Measurements from ENCODE around the gene POU2AF3. TPM values are rescaled to one million over a fixed set of nuclear protein-coding genes. Genes with fewer than 3 reads are reported as not detected.
"Not testable (repeated sequence)": the region's sequence is repeated elsewhere in the genome, so short reads cannot be mapped to it uniquely, and the experiment has no call there.

POU2AF3 gene
- total RNA-seq, 1 experiment from 2014 or later = not detected

- CTCF ChIA-PET = interaction anchor here (0.6 to 9.6 kb wide), 31 partner anchors 8 to 1157 kb away, joined by 3 to 233 read pairs (median 4); no protein-coding TSS in a partner anchor
- POLR2A ChIA-PET = interaction anchor here (1.0 to 2.0 kb wide), 4 partner anchors 141 to 164 kb away, joined by 3 to 7 read pairs (median 4); no protein-coding TSS in a partner anchor
- intact Hi-C loops (cut with micrococcal nuclease) = loop anchor here (1.0 to 10.0 kb wide), 4 partner anchors 141 to 282 kb away; no protein-coding TSS in a partner anchor
- no peaks in the 10 kb centered on the region for H3K4me1 Mint-ChIP-seq (ENCODE audit: insufficient read depth, unreplicated experiment)
- H3K27me3 Mint-ChIP-seq (ENCODE audit: insufficient read depth, unreplicated experiment) = peaks cover 42% of the 10 kb centered on the region
- no peak overlapping the region for H3K27ac Mint-ChIP-seq (ENCODE audit: low read depth, unreplicated experiment)
- TF ChIP-seq CTCF (IDR thresholded peaks at IDR 0.05; ENCODE audit: unreplicated experiment) = no peak
- BruUV-seq (replicated peaks) = no TSS peak
- no peaks in the 10 kb centered on the region for H3K36me3 Mint-ChIP-seq (ENCODE audit: insufficient read depth, unreplicated experiment)
- DNase-seq (ENCODE audit: unreplicated experiment) = no peak
- no peaks in the 10 kb centered on the region for H3K9me3 Mint-ChIP-seq (ENCODE audit: unreplicated experiment)
- H3K4me3 Mint-ChIP-seq (ENCODE audit: unreplicated experiment) = no peak overlapping the region
Measured at GRCh38 chr11:111282562-111283075, 15.7 kb upstream of the POU2AF3 start.

DNA sequence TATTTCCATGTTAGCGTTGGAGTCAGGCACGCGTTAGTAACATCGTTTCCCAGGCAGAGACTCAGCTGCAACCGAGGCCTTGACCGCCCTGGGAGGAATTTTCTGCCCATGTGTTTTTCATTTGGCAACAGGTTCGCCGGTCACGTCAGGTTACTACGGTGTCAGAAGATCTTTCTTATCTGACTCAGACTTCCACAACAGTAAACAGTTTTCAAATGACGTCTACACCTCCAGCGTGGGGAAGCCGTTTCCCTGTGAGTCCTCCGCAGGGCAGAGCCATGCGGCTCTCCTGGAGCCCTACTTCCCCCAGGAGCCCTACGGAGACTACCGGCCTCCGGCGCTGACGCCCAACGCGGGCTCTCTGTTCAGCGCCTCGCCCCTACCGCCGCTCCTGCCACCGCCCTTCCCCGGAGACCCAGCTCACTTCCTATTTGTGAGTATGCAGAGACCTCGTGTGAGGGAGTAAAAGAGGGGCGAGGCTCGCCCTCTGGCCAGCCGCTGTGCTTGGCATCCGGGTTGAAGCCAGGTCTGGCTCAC, 14.3 kb upstream of the POU2AF3 start:
- Mint-ChIP-seq H3K4me3 (ENCODE audit: unreplicated experiment) (no peak overlapping the region), H3K4me1 (ENCODE audit: insufficient read depth, unreplicated experiment) (no peaks in the 10 kb centered on the region), H3K36me3 (ENCODE audit: insufficient read depth, unreplicated experiment) (no peaks in the 10 kb centered on the region), H3K27me3 (ENCODE audit: insufficient read depth, unreplicated experiment) (peaks cover 28% of the 10 kb centered on the region), H3K27ac (ENCODE audit: low read depth, unreplicated experiment) (no peak overlapping the region), H3K9me3 (ENCODE audit: unreplicated experiment) (no peaks in the 10 kb centered on the region)
- TF ChIP-seq CTCF (IDR thresholded peaks at IDR 0.05; ENCODE audit: unreplicated experiment) = no peak
- no peak for DNase-seq (ENCODE audit: unreplicated experiment)
- intact Hi-C loops (cut with micrococcal nuclease) = loop anchor here (1.0 to 10.0 kb wide), 4 partner anchors 139 to 281 kb away; no protein-coding TSS in a partner anchor
- POLR2A ChIA-PET = no interaction called here
- no TSS peak for BruUV-seq (replicated peaks)
- CTCF ChIA-PET = interaction anchor here (0.6 to 9.6 kb wide), 15 partner anchors 14 to 1259 kb away, joined by 3 to 233 read pairs (median 6); partner anchors contain the start of gene POU2AF3

GRCh38 chr11:111285189-111286091, 12.9 kb upstream of the POU2AF3 start:
- Mint-ChIP-seq H3K4me1 (ENCODE audit: insufficient read depth, unreplicated experiment) (no peaks in the 10 kb centered on the region), H3K9me3 (ENCODE audit: unreplicated experiment) (no peaks in the 10 kb centered on the region), H3K36me3 (ENCODE audit: insufficient read depth, unreplicated experiment) (no peaks in the 10 kb centered on the region), H3K27me3 (ENCODE audit: insufficient read depth, unreplicated experiment) (peaks cover 13% of the 10 kb centered on the region), H3K4me3 (ENCODE audit: unreplicated experiment) (no peak overlapping the region), H3K27ac (ENCODE audit: low read depth, unreplicated experiment) (no peak overlapping the region)
- TF ChIP-seq CTCF (IDR thresholded peaks at IDR 0.05; ENCODE audit: unreplicated experiment) = no peak
- POLR2A ChIA-PET = no interaction called here
- DNase-seq (ENCODE audit: unreplicated experiment) = no peak
- BruUV-seq (replicated peaks) = no TSS peak
- intact Hi-C loops (cut with micrococcal nuclease) = loop anchor here (10.0 kb wide), 1 partner anchor 279 kb away; no protein-coding TSS in a partner anchor
- CTCF ChIA-PET = interaction anchor here (1.1 to 9.6 kb wide), 5 partner anchors 139 to 838 kb away, joined by 5 to 233 read pairs (median 42); no protein-coding TSS in a partner anchor

DNA sequence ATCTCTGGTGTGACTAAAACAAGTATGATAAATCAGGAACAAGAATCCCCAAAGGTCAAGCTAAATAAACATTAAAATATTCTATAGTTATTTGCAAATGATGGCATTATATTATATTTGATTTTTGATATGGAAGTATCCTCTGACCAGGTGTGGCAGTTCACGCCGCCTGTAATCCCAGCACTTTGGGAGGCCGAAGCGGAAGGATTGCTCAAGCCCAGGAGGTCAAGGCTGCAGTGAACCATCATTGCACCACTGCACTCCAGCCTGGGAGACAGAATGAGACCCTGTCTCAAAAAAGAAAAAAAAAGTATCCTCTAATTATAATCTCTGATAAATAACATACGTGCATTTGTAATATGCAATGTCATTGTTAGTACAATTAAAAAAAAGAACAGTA, 6.6 kb upstream of the POU2AF3 start:
- POLR2A ChIA-PET = interaction anchor here (1.1 kb wide), 1 partner anchor 11 kb away, joined by 3 read pairs; no protein-coding TSS in a partner anchor
- intact Hi-C loops (cut with micrococcal nuclease) = no loop called here
- Mint-ChIP-seq H3K27ac (ENCODE audit: low read depth, unreplicated experiment) (no peak overlapping the region), H3K4me1 (ENCODE audit: insufficient read depth, unreplicated experiment) (no peaks in the 10 kb centered on the region), H3K27me3 (ENCODE audit: insufficient read depth, unreplicated experiment) (no peaks in the 10 kb centered on the region), H3K36me3 (ENCODE audit: insufficient read depth, unreplicated experiment) (no peaks in the 10 kb centered on the region), H3K4me3 (ENCODE audit: unreplicated experiment) (no peak overlapping the region), H3K9me3 (ENCODE audit: unreplicated experiment) (no peaks in the 10 kb centered on the region)
- TF ChIP-seq CTCF (IDR thresholded peaks at IDR 0.05; ENCODE audit: unreplicated experiment) = no peak
- BruUV-seq (replicated peaks) = no TSS peak
- no peak for DNase-seq (ENCODE audit: unreplicated experiment)
- CTCF ChIA-PET = interaction anchor here (1.2 to 1.5 kb wide), 3 partner anchors 137 to 242 kb away, joined by 3 to 12 read pairs (median 3); no protein-coding TSS in a partner anchor

- H3K36me3 Mint-ChIP-seq (ENCODE audit: insufficient read depth, unreplicated experiment); H3K4me3 Mint-ChIP-seq (ENCODE audit: unreplicated experiment); BruUV-seq (replicated peaks); H3K27ac Mint-ChIP-seq (ENCODE audit: low read depth, unreplicated experiment); intact Hi-C loops (cut with micrococcal nuclease); DNase-seq (ENCODE audit: unreplicated experiment); H3K9me3 Mint-ChIP-seq (ENCODE audit: unreplicated experiment); H3K27me3 Mint-ChIP-seq (ENCODE audit: insufficient read depth, unreplicated experiment); CTCF ChIA-PET; H3K4me1 Mint-ChIP-seq (ENCODE audit: insufficient read depth, unreplicated experiment): not testable (repeated sequence)
- POLR2A ChIA-PET = interaction anchor here (1.1 kb wide), 1 partner anchor 10 kb away, joined by 3 read pairs; no protein-coding TSS in a partner anchor
Measured at GRCh38 chr11:111292408-111292807, 5.9 kb upstream of the POU2AF3 start.
